Esophagus muscularis mucosa (tissue), 3 donors: ENCODE measurements around the gene CKAP2L.

Experiments
- POLR2A ChIP-seq: fragments of 450-650 bp; IDR thresholded peaks from one replicate; pipeline ENCODE4 v1.6.1; 2017; ENCODE audit warnings: antibody characterized with exemption, moderate library complexity, mild to moderate bottlenecking, low read depth
- POLR2AphosphoS5 ChIP-seq, 2 donors: sonication (generic); formaldehyde crosslinking; IDR thresholded peaks; one replicate each; pipeline ENCODE4 v1.6.1; 2017; ENCODE audit warnings: antibody characterized with exemption in 2 of 2
- TF ChIP-seq, protein P1 (sequence below), 3 experiments: fragments of 200-600 bp in 2 of 3; fragments of 450-650 bp in 1 of 3; sonication (generic) in 2 of 3; IDR thresholded peaks; one replicate each; pipeline ENCODE4 v1.5.1; 2017 to 2019; ENCODE audit warnings: antibody characterized with exemption in 3 of 3, mild to moderate bottlenecking in 2 of 3, moderate library complexity in 1 of 3

DNA sequence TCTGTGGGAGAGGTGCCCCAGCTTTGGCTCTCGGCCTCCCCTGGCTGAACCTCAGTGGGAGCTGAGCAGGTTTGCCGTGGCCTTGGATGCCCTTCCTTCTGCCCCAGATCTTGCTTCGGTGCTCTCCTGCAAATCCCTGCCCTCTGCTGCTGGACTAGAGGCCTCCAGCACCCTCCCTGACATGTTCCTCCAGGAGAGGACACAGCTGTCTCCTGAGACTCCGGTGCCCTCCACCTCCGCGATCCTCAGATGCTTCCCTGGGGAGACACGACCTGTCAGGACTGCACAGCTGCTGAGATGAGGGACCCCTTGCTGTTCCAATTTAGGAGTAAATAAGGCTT is 50.9 kb downstream of the CKAP2L start:
- TF ChIP-seq, protein P1, sequence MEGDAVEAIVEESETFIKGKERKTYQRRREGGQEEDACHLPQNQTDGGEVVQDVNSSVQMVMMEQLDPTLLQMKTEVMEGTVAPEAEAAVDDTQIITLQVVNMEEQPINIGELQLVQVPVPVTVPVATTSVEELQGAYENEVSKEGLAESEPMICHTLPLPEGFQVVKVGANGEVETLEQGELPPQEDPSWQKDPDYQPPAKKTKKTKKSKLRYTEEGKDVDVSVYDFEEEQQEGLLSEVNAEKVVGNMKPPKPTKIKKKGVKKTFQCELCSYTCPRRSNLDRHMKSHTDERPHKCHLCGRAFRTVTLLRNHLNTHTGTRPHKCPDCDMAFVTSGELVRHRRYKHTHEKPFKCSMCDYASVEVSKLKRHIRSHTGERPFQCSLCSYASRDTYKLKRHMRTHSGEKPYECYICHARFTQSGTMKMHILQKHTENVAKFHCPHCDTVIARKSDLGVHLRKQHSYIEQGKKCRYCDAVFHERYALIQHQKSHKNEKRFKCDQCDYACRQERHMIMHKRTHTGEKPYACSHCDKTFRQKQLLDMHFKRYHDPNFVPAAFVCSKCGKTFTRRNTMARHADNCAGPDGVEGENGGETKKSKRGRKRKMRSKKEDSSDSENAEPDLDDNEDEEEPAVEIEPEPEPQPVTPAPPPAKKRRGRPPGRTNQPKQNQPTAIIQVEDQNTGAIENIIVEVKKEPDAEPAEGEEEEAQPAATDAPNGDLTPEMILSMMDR (IDR thresholded peaks at IDR 0.05): no peak
- TF ChIP-seq POLR2A (no peak), POLR2AphosphoS5 (IDR thresholded peaks at IDR 0.05) (no peak)
